ENCODE data around the gene NAV3.
"Not testable (repeated sequence)": the region's sequence is repeated elsewhere in the genome, so short reads cannot be mapped to it uniquely, and the experiment has no call there.

NAV3 gene

GRCh38 chr12:78050790-78051189 is 220.1 kb downstream of the NAV3 start:
- no peak for DNase-seq (ENCODE audit: low read depth)

- no peak for DNase-seq (ENCODE audit: low read depth)
These were observed 224.9 kb downstream of the NAV3 start for GRCh38 chr12:78055545-78055944.

DNA sequence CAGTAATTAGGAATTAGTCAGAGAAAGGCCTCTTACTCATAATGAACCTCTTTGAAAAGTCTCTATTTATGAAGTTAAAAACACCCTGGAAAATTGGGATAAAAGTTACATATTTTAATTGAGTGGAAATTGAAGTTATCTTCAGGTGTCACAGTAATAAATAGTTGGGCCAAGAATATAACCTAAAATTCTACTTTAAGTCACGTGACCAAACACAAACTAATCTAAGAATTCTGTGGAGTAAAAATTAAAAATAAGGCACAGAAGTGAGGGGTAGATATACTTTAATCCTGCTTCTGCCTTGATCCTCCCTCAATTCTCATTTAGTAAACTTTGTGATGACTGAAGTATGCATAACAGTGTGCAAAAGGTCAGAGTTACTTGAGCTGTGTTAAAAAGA is 226.4 kb downstream of the NAV3 start:
- no peak for DNase-seq (ENCODE audit: low read depth)

DNA sequence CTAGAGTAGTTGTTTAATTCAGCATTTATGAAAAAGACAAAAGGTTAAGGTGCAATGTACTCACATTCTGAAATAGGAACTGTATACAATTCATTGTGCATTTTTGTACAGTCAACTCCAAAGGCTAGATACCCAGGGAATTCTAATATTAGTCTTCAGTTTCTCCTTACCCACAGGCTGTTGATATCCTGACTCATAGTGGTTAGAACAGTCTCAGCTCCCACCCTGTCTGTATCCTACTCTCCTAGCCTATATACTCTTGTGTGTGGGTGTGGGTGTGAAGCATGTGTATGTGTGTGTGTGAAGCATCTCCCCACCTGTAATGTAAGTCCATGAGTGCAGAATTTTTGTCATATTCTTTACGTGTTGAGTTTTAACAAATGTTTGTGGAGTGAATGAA is 229.5 kb downstream of the NAV3 start:
- peak; percentile 93 for DNase-seq (ENCODE audit: low read depth)

DNA sequence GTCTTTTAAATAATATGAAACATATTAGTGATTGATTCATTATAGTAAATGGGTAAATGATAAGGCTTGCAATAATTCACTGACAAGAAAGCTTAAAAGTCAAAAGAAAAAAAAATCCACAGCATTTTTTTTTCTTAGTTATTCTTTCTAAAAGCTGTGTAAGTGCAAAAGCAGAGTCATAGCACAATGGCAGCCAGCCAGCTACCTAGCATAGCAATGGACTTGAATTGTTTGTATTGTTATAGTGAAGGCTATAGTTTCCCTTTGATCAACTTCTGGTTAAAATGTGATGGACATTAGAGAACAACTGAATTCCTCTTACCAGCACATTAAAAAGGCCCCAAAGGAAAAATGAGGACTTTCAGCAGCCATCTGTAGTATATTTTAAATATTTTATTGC is 232.1 kb downstream of the NAV3 start:
- DNase-seq (ENCODE audit: low read depth), result peak; percentile 90

DNA sequence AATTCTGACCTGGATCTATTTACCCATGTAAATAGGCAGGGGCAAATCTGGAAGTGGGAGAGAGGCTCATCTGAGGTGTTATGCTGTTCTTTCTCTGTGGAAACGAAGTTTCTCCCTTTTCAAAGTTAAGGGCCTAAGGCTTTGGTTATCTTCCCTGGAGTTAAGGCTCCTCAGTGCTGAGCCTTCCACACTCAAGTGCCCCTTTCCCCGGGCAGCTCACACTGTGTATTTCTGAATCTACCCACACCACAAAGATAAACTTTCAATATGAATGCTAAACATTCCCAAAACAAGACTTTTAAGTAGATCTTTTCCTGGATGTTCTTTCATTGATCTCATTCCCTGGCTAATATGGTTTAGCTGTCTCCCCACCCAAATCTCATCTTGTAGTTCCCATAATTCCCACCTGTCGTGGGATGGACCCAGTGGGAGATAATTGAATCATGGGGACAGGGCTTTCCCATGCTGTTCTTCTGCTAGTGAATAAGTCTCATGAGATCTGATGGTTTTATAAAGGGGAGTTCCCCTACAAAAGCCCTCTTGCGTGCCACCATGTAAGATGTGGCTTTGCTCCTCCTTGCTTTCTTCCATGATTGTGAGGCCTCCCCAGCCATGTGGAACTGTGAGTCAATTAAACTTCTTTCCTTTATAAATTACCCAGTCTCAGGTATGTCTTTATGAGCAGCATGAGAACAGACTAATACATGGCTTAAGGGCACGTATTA is 251.1 kb downstream of the NAV3 start:
- DNase-seq (ENCODE audit: low read depth), result no peak

GRCh38 chr12:78085542-78086182 is 255.0 kb downstream of the NAV3 start:
- peak; percentile 71 for DNase-seq (ENCODE audit: low read depth)

- DNase-seq (ENCODE audit: low read depth), result no peak
These were observed 256.1 kb downstream of the NAV3 start for GRCh38 chr12:78086553-78087362.

DNA sequence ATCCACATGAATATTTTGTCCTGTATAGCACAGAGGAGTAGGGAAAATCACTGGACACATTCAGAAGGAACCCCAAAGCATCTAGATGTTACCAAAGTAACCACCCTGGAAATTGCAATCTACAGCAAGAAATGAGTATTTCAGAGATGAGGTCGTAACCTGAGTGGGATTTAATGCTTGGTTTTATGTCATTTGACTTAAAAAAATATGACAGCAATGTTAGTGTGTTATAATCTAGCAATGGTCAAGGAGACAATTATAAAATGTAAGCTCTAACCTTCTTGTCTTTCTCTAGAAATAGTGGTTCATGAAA is 256.6 kb downstream of the NAV3 start:
- DNase-seq (ENCODE audit: low read depth), result peak; percentile 43

- DNase-seq (ENCODE audit: low read depth), result peak; percentile 53
These were observed 257.7 kb downstream of the NAV3 start for GRCh38 chr12:78088391-78088832.

DNA sequence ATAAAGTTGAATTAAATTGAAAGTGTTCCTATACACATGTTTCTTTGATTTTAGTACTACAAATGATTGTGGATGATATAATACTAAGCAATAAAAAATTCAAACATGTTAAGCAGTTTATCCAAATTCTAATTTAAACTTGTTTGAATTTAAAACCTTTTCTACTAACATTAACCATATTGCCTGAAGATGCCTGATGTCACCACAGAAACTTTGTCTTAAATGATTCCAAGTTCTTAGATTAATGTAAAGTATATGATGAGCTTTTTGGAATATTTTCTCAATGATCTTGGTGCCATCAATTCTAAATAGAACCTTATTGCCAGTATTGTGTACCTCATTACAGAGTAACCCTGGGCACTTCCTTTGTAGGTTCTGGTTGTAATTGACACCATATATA is 259.6 kb downstream of the NAV3 start:
- no peak for DNase-seq (ENCODE audit: low read depth)

DNA sequence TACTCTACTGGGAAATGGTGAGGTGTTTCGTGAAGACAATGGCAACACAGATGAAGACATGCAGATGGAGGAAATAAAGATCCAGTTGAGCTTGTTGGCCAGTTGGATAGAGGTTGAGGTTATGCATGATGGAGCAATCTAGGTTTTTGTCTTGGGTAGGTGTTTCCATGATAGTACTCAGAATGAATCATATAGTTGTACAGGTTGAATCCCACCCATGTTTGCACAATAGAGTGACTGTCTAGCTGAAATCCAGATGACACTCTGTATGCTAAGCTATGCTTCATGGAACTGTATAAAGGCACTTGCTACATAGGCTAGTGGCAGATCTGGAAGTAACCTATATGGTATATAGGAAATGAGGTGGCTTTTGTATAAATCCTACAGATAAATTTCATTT is 264.9 kb downstream of the NAV3 start:
- no peak for DNase-seq (ENCODE audit: low read depth)

- peak; percentile 70 for DNase-seq (ENCODE audit: low read depth)
These were observed 266.4 kb downstream of the NAV3 start for GRCh38 chr12:78096909-78097597.

DNA sequence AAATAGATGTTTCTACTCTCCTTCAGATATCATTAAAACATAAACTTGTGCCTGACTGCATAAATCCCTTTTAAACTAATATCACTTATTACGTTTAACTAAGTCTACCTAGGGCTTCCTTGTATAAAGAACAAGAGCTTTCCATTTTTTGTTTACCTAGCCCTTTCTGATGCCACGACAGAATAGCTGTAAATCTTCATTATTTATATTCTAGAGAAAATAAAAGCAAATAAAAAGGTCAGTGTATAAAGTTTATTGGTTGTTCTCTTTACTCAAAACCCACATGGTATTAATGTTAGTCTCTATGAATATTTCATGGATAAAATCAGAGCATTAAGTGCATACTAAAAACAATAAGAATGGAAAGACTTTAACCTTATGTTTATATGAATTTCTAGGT is 269.1 kb downstream of the NAV3 start:
- no peak for DNase-seq (ENCODE audit: low read depth)

DNA sequence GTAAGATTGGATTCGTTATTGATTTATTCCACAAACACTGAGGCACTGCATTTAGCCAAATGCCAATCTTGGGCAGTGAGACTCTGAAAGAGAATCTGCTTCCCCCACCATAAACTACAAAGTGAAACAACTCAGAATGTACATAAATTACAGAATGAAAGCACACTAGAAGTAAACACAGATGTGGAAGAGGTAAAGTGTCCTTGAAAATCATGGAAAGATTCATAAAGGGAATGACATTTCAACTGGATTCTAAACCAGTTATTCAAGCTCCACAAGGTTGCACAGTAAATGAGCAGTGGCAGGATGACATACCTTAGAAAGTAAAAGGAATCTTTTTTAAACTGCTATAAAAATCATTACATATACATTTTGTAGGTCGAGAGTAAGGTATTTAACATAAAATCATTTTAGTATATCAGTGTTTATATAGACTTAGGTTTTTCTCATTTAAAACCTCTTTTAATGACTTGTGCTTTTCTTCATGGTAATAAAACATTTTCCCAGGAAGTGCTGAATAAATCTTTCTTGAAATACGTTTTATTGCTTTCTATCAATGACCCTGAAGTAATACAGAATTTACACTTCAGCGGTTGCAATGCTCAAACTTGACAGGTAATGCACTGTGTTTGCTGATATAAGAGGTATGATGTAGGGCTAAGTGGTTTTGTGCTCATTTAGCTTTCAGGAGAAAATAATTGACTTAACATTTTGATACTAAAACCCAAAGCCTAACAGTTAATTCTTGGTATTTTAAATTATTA is 270.6 kb downstream of the NAV3 start:
- DNase-seq (ENCODE audit: low read depth), result peak; percentile 22

GRCh38 chr12:78101946-78102635 is 271.4 kb downstream of the NAV3 start:
- no peak for DNase-seq (ENCODE audit: low read depth)

- DNase-seq (ENCODE audit: low read depth), result not testable (repeated sequence)
These were observed 272.1 kb downstream of the NAV3 start for GRCh38 chr12:78102801-78103200.

- DNase-seq (ENCODE audit: low read depth), result peak; percentile 26
These were observed 285.2 kb downstream of the NAV3 start for GRCh38 chr12:78115889-78116288.

DNA sequence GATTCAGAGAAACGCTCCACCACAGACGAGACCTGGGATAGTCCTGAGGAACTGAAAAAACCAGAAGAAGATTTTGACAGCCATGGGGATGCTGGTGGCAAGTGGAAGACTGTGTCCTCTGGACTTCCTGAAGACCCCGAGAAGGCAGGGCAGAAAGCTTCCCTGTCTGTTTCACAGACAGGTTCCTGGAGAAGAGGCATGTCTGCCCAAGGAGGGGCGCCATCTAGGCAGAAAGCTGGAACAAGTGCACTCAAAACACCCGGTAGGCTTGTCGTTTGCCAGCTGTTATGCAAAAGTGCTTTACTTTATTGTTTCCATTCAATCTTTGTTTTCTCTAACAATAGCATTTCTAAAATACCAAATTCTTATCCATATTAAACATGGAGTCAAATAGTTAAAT is 287.3 kb downstream of the NAV3 start:
- DNase-seq (ENCODE audit: low read depth), result peak; percentile 9

- peak; percentile 60 for DNase-seq (ENCODE audit: low read depth)
These were observed 287.8 kb downstream of the NAV3 start for GRCh38 chr12:78118486-78118885.

GRCh38 chr12:78119351-78119918 is 288.7 kb downstream of the NAV3 start:
- DNase-seq (ENCODE audit: low read depth), result no peak

Data from iris pigment epithelial cell (primary cell).